HepG2 (cell line): ENCODE measurements around the gene DLG2. TPM values are rescaled to one million over a fixed set of nuclear protein-coding genes. Genes with fewer than 3 reads are reported as not detected.
A peak's percentile ranks its signal among the peaks of the same experiment; 100 is the strongest.

Source experiments
- AGO1 ChIP-seq: fragments of 200-400 bp; formaldehyde crosslinking; IDR thresholded peaks from 2 replicates; pipeline ENCODE4 v1.6.1; 2017; ENCODE audit warnings: mild to moderate bottlenecking, low read depth, low read length, moderate library complexity; ENCODE audit not compliant: poor library complexity, severe bottlenecking
- ASH2L ChIP-seq: fragments of 300-600, 200-600 bp; sonication (generic); IDR thresholded peaks from 2 replicates; pipeline ENCODE4 v1.7.0; 2017; ENCODE audit warnings: low read depth, mild to moderate bottlenecking, moderate library complexity, mixed read lengths, low read length; ENCODE audit not compliant: insufficient read length
- CBFB ChIP-seq: sonication (generic); formaldehyde crosslinking; IDR thresholded peaks from 2 replicates; pipeline ENCODE4 v1.4.0; 2020; ENCODE audit warnings: missing genetic modification reagents
- DR1 ChIP-seq: sonication (generic); formaldehyde crosslinking; IDR thresholded peaks from 2 replicates; pipeline ENCODE4 v1.8.0; 2021; ENCODE audit warnings: mild to moderate bottlenecking, missing genetic modification reagents, inconsistent platforms
- ERF ChIP-seq: IDR thresholded peaks from 2 replicates; pipeline ENCODE4 v1.6.1; 2018; ENCODE audit warnings: missing biosample characterization, missing genetic modification reagents
- HNRNPK ChIP-seq: fragments of 200-400 bp; formaldehyde crosslinking; IDR thresholded peaks from 2 replicates; pipeline ENCODE4 v1.6.1; 2018; ENCODE audit warnings: low read length, low read depth, moderate library complexity, mild to moderate bottlenecking; ENCODE audit not compliant: poor library complexity, severe bottlenecking
- HNRNPLL ChIP-seq: fragments of 200-400 bp; formaldehyde crosslinking; IDR thresholded peaks from 2 replicates; pipeline ENCODE4 v1.6.1; 2017; ENCODE audit warnings: mild to moderate bottlenecking, low read depth, low read length; ENCODE audit not compliant: poor library complexity, severe bottlenecking
- KAT7 ChIP-seq: IDR thresholded peaks from 2 replicates; pipeline ENCODE4 v1.6.1; 2018; ENCODE audit warnings: borderline replicate concordance, missing compliant biosample characterization
- PRMT3 ChIP-seq: sonication (generic); formaldehyde crosslinking; IDR thresholded peaks from 2 replicates; pipeline ENCODE4 v1.8.1; 2022; ENCODE audit warnings: low read depth, mild to moderate bottlenecking, moderate library complexity, missing genetic modification reagents, borderline replicate concordance
- ZNF879 ChIP-seq: sonication (generic); formaldehyde crosslinking; IDR thresholded peaks from 2 replicates; pipeline ENCODE4 v1.8.1; 2023; ENCODE audit warnings: missing genetic modification reagents
- polyA plus RNA-seq, 8 experiments: library from polyadenylated mRNA; depleted of rRNA in 3 of 8; stranded (reverse) in 7 of 8; unstranded in 1 of 8; fragments of >200 nt; fragmentation: Illumina TruSeq in 4 of 8; extraction: Trizol in 4 of 8; gene quantifications; 2 replicates each; pipeline versions ENCODE4 v1.2.1 to v1.2.3, GENCODE V29; 2011 to 2016; ENCODE audit warnings: low read depth in 4 of 8, missing spikeins in 1 of 8, mixed read lengths in 1 of 8; ENCODE audit not compliant: insufficient read depth in 1 of 8
- total RNA-seq, 5 experiments: library from RNA; depleted of rRNA; stranded (reverse); fragments of >200 nt; fragmentation: Illumina TruSeq; extraction: Trizol; gene quantifications; 2 replicates each; pipeline ENCODE4 v1.2.3, GENCODE V29; 2016; ENCODE audit warnings: low read depth in 1 of 5
- TF ChIP-seq, protein P1 (sequence below): sonication (generic); formaldehyde crosslinking; IDR thresholded peaks from 2 replicates; pipeline ENCODE4 v1.4.0; 2020; ENCODE audit warnings: missing genetic modification reagents
- TF ChIP-seq, protein P2 (sequence below): sonication (generic); formaldehyde crosslinking; IDR thresholded peaks from 2 replicates; pipeline ENCODE4 v1.5.0; 2020; ENCODE audit warnings: mild to moderate bottlenecking, low read depth, missing genetic modification reagents, borderline replicate concordance
- TF ChIP-seq, protein P3 (sequence below), 2 experiments: sonication (generic) in 1 of 2; formaldehyde crosslinking in 1 of 2; IDR thresholded peaks; 2 replicates each; pipeline versions ENCODE4 v1.6.1 to v1.9.0; 2014 to 2022; ENCODE audit warnings: antibody characterized with exemption in 1 of 2, borderline replicate concordance in 1 of 2, inconsistent platforms in 1 of 2, low read depth in 1 of 2, missing genetic modification reagents in 1 of 2
- TF ChIP-seq, protein P4 (sequence below): sonication (generic); formaldehyde crosslinking; IDR thresholded peaks from 2 replicates; pipeline ENCODE4 v1.4.0; 2020; ENCODE audit warnings: missing genetic modification reagents

DLG2 gene
- total and polyA plus RNA-seq, 2 of the 13 experiments (the other 11 are each of a cell fraction or from before 2014, with no cell fraction given): 0.46 to 1.0 TPM

DNA sequence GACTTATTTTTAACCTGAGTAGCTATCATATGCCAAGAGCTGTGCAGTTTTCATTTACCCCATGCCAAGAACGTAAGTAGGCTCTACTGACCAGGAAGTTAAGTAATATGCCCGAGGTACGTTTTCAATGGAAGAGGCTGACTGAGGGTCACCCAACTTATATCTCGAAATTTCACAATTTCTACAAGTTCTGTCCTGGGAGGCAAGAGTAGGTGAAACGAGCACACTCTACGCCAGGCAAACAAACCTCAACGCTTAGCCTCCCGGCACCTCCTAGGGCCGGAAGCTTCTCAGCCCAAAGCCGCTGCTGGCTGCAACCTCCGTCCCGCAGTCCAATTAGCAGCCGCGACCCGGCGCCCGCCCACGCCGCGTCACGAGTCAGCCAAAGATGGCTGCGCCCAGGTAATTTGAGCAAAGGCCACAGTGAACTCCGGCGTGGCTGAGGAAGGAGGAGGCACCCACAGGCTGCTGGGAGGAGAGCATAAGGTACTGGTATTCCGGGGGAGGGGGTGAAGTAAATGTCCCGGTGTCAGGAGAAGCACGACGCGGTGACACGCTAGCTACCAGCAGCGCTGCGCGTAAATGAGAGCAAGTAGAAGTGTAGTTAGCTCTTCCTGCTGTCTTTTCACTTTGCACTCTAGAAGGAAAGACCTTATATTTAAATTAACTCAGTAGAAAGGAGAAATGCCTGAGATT is 20.6 kb upstream of the DLG2 start, which contains the start of gene TMEM126A (continued):
- TF ChIP-seq, protein P1, sequence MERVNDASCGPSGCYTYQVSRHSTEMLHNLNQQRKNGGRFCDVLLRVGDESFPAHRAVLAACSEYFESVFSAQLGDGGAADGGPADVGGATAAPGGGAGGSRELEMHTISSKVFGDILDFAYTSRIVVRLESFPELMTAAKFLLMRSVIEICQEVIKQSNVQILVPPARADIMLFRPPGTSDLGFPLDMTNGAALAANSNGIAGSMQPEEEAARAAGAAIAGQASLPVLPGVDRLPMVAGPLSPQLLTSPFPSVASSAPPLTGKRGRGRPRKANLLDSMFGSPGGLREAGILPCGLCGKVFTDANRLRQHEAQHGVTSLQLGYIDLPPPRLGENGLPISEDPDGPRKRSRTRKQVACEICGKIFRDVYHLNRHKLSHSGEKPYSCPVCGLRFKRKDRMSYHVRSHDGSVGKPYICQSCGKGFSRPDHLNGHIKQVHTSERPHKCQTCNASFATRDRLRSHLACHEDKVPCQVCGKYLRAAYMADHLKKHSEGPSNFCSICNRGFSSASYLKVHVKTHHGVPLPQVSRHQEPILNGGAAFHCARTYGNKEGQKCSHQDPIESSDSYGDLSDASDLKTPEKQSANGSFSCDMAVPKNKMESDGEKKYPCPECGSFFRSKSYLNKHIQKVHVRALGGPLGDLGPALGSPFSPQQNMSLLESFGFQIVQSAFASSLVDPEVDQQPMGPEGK (CRISPR knock-in tag): peak; percentile 59
- TF ChIP-seq ASH2L: peak; percentile 89
- TF ChIP-seq, protein P2, sequence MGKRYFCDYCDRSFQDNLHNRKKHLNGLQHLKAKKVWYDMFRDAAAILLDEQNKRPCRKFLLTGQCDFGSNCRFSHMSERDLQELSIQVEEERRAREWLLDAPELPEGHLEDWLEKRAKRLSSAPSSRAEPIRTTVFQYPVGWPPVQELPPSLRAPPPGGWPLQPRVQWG (CRISPR knock-in tag): no peak
- TF ChIP-seq, protein P3, sequence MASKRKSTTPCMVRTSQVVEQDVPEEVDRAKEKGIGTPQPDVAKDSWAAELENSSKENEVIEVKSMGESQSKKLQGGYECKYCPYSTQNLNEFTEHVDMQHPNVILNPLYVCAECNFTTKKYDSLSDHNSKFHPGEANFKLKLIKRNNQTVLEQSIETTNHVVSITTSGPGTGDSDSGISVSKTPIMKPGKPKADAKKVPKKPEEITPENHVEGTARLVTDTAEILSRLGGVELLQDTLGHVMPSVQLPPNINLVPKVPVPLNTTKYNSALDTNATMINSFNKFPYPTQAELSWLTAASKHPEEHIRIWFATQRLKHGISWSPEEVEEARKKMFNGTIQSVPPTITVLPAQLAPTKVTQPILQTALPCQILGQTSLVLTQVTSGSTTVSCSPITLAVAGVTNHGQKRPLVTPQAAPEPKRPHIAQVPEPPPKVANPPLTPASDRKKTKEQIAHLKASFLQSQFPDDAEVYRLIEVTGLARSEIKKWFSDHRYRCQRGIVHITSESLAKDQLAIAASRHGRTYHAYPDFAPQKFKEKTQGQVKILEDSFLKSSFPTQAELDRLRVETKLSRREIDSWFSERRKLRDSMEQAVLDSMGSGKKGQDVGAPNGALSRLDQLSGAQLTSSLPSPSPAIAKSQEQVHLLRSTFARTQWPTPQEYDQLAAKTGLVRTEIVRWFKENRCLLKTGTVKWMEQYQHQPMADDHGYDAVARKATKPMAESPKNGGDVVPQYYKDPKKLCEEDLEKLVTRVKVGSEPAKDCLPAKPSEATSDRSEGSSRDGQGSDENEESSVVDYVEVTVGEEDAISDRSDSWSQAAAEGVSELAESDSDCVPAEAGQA (IDR thresholded peaks at IDR 0.05; ENCODE audit: low read depth): peak; percentile 85
- TF ChIP-seq, protein P3 (CRISPR knock-in tag; IDR thresholded peaks at IDR 0.05; ENCODE audit: borderline replicate concordance): no peak
- TF ChIP-seq PRMT3 (CRISPR knock-in tag): 0 out of 2 replicates have a peak, but pooled peaks have one; percentile 45
- TF ChIP-seq HNRNPK: peak; percentile 26
- TF ChIP-seq HNRNPLL: peak; percentile 84
- peak; percentile 27; the same call in 1 of the 2 replicates for TF ChIP-seq CBFB (CRISPR knock-in tag)
- peak; percentile 35; the same call in 1 of the 2 replicates for TF ChIP-seq DR1 (CRISPR knock-in tag)
- peak; percentile 70; the same call in 1 of the 2 replicates for TF ChIP-seq ZNF879 (CRISPR knock-in tag)
- TF ChIP-seq, protein P4, sequence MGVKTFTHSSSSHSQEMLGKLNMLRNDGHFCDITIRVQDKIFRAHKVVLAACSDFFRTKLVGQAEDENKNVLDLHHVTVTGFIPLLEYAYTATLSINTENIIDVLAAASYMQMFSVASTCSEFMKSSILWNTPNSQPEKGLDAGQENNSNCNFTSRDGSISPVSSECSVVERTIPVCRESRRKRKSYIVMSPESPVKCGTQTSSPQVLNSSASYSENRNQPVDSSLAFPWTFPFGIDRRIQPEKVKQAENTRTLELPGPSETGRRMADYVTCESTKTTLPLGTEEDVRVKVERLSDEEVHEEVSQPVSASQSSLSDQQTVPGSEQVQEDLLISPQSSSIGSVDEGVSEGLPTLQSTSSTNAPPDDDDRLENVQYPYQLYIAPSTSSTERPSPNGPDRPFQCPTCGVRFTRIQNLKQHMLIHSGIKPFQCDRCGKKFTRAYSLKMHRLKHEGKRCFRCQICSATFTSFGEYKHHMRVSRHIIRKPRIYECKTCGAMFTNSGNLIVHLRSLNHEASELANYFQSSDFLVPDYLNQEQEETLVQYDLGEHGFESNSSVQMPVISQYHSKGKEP (CRISPR knock-in tag): 0 out of 2 replicates have a peak, but pooled peaks have one; percentile 40
- peak; percentile 67; the same call in 1 of the 2 replicates for TF ChIP-seq ERF
- TF ChIP-seq AGO1: peak; percentile 63
- TF ChIP-seq KAT7: peak; percentile 90
